IPS-20b (cell line): ENCODE measurements around the gene ORMDL3.
"Not testable (repeated sequence)": the region's sequence is repeated elsewhere in the genome, so short reads cannot be mapped to it uniquely, and the experiment has no call there.

Source experiments
- H3K27ac ChIP-seq: one replicate; pipeline ENCODE4 v1.5.1; 2013; ENCODE audit warnings: low read length
- H3K27me3 ChIP-seq: 2 replicates; pipeline ENCODE4 v1.6.1; 2013; ENCODE audit warnings: mild to moderate bottlenecking, low read length, inconsistent platforms; ENCODE audit not compliant: insufficient read depth
- H3K36me3 ChIP-seq: 2 replicates; pipeline ENCODE4 v1.6.1; 2013; ENCODE audit warnings: low read depth, mild to moderate bottlenecking, inconsistent platforms, low read length, moderate library complexity; ENCODE audit not compliant: insufficient read depth
- H3K4me1 ChIP-seq: 2 replicates; pipeline ENCODE4 v1.6.1; 2013; ENCODE audit warnings: mild to moderate bottlenecking, control low read depth, inconsistent platforms, low read length, moderate library complexity; ENCODE audit not compliant: insufficient read depth
- H3K4me3 ChIP-seq: 2 replicates; pipeline ENCODE4 v1.5.1; 2013; ENCODE audit warnings: mild to moderate bottlenecking, low read length, inconsistent platforms
- H3K9ac ChIP-seq: 2 replicates; pipeline ENCODE4 v1.6.1; 2013; ENCODE audit warnings: low read depth, mild to moderate bottlenecking, inconsistent platforms, low read length, moderate library complexity
- H3K9me3 ChIP-seq: 2 replicates; pipeline ENCODE4 v1.6.1; 2013; ENCODE audit warnings: mild to moderate bottlenecking, low read depth, low read length, inconsistent platforms; ENCODE audit not compliant: insufficient read depth

ORMDL3 gene

DNA sequence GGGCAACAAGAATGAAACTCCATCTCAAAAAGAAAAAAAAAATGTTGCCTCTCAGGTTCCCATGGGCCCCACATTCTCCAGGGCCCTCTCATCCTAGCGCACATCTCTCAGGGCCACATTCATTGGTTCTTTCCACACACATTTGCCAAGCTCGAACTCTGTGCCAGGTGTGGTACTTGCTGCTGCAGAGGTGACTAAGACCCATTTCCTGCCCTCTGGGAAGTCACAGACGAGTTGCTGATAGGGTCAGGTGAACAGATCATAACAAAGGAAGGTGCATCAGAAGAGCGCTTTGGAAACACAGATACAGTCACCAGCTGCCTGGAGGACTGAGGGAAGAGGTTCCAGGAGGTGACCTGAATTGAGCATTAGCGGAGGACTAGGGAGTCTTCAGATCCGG, 36.4 kb upstream of the ORMDL3 start:
- no peaks in the 10 kb centered on the region for H3K27me3 ChIP-seq
- H3K4me1 ChIP-seq = no peaks in the 10 kb centered on the region
- H3K9me3 ChIP-seq = no peaks in the 10 kb centered on the region
- H3K4me3 ChIP-seq = no peak overlapping the region
- no peak overlapping the region for H3K27ac ChIP-seq
- no peak overlapping the region for H3K9ac ChIP-seq
- H3K36me3 ChIP-seq = no peaks in the 10 kb centered on the region

DNA sequence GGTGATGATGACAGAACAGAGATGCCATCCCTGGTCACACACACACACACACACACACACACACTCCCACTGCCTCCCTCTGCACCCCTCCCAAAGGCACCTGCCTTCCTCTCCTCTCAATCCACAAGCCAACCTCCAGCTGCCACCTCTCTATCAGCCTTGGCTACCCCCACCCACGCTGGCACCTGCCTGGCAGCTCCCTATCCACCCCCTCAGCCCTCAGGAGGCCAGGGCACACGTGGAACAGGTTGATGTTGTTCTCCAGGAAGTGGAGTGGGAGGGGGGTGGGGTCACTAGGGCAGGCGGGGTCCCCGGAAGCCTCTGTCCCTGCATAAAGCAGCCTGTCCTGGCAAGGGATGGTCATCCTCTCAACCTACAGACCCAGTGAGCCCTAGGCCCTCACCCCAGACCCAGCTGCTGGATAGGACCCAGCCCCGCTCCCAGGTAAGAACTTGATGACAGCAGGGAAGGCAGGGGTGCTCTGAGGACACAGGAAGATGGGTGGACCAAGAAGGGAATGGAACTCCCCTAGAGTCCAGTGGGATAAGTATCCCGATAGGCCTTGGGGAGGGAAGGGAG, 35.3 kb upstream of the ORMDL3 start, which contains the start of gene GSDMA:
Gene GSDMA, plus strand, starts transcription at position 363 of the 579 bp plus-strand sequence. CDS start 2,684 bp downstream, outside the sequence.
- Histone ChIP-seq H3K4me1 (no peaks in the 10 kb centered on the region), H3K9me3 (no peaks in the 10 kb centered on the region), H3K27ac (no peak within 1 kb of the TSS), H3K27me3 (no peaks in the 10 kb centered on the region), H3K36me3 (no peaks in the 10 kb centered on the region), H3K4me3 (no peak within 1 kb of the TSS), H3K9ac (no peak within 1 kb of the TSS)

DNA sequence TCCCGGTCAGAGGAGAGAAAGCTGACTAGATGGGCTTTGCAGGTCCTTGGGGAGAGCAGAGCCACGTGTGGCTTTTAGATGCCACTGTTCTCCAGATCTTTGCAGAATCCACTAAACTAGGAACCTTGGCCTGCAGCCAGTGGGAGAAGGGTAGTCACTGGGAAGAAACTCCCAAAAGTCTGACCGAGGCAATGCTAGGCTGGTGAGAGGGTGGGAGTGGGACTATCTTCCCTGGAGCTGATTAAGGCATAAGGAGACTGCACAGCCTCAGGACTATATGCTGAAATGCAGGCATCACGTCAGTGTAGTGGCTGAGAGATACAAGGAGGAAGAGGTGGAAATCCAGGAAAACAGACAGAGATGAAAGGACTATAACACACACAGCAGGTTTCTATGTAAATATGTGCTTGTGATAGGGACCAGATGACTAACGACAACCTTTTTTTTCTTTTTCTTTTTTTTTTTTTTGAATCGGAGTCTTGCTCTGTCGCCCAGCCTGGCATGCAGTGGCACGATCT, 33.2 kb upstream of the ORMDL3 start:
- H3K27ac ChIP-seq = no peak overlapping the region
- no peaks in the 10 kb centered on the region for H3K4me1 ChIP-seq
- H3K27me3 ChIP-seq = no peaks in the 10 kb centered on the region
- no peak overlapping the region for H3K4me3 ChIP-seq
- H3K9me3 ChIP-seq = no peaks in the 10 kb centered on the region
- H3K9ac ChIP-seq = no peak overlapping the region
- no peaks in the 10 kb centered on the region for H3K36me3 ChIP-seq

DNA sequence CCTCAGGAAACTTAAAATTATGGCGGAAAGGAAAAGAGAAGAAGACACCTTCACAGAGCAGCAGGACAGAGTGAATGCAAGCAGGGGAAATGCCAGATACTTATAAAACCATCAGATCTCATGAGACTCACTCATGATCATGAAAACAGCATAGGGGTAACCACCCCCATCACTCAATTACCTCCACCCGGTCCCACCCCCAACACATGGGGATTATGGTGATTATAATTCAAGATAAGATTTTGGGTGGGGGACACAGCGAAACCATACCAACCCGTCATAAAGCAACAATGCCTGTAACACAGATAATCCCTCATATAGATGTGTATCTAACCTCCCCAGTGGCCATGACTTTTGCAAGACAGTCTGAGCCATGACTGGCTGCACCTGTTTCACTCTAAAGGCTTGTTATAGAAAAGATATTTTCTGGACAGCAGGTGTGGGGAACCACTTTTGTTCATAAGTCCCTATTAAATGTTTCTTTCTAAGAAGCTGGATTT, 28.4 kb upstream of the ORMDL3 start:
- no peaks in the 10 kb centered on the region for H3K36me3 ChIP-seq

DNA sequence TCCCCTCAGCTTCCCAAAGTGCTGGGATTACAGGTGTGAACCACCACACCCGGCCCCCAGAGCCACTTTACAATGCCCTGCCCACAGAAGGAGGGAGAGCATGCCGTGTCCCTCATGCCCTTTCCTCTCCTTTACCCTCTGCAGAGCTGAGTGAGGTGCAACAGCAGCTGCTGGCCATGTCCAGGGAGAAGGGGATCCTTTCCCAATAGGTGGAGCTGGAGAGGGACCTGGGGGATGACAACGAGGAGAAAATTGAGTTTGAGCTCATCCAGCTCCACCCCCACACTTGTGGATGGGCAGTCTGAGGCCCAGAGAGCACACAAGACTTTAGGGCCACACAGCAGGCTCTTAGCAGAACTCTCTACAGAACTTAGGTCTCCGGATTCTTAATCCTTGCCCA, 27.5 kb upstream of the ORMDL3 start:
- peaks cover 10% of the 10 kb centered on the region; the same call in 1 of the 2 replicates for H3K27me3 ChIP-seq
- no peak overlapping the region for H3K9ac ChIP-seq
- H3K9me3 ChIP-seq = no peaks in the 10 kb centered on the region
- H3K36me3 ChIP-seq = no peaks in the 10 kb centered on the region
- peaks cover 8% of the 10 kb centered on the region; the same call in 1 of the 2 replicates for H3K4me1 ChIP-seq
- H3K4me3 ChIP-seq = no peak overlapping the region
- no peak overlapping the region for H3K27ac ChIP-seq

More for the DNA sequence above, 28.4 kb upstream of the ORMDL3 start:
- Histone ChIP-seq H3K9me3 (no peaks in the 10 kb centered on the region), H3K4me3 (no peak overlapping the region), H3K27me3 (peaks cover 10% of the 10 kb centered on the region; the same call in 1 of the 2 replicates), H3K27ac (no peak overlapping the region), H3K9ac (no peak overlapping the region), H3K4me1 (peaks cover 8% of the 10 kb centered on the region; the same call in 1 of the 2 replicates)

DNA sequence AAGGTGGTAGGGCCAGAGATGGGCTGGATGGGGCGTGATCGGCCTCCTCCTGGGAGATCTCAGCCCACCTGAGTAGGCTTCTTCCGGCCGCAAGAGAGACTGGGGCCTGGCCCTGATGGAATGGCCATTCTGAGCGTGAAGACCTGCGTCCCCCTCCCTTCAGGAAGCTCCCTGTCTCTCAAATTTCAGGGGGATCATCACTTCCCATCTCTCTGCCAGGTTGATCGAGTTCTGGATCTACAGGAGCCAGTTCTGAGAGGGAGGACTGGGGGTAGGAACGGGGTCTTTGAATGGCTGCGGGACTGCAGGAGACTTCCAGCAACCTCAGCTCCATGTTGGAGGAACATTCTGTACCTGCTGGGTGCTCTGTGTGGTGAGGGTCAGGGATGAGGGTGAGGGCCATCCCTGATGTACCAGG, 26.1 kb upstream of the ORMDL3 start:
- Histone ChIP-seq H3K36me3 (no peaks in the 10 kb centered on the region), H3K4me1 (peaks cover 8% of the 10 kb centered on the region; the same call in 1 of the 2 replicates), H3K9me3 (no peaks in the 10 kb centered on the region), H3K4me3 (peak overlapping the region; percentile 94), H3K9ac (peak overlapping the region; percentile 94; the same call in 1 of the 2 replicates), H3K27me3 (peaks cover 10% of the 10 kb centered on the region; the same call in 1 of the 2 replicates), H3K27ac (peak overlapping the region; percentile 100)

DNA sequence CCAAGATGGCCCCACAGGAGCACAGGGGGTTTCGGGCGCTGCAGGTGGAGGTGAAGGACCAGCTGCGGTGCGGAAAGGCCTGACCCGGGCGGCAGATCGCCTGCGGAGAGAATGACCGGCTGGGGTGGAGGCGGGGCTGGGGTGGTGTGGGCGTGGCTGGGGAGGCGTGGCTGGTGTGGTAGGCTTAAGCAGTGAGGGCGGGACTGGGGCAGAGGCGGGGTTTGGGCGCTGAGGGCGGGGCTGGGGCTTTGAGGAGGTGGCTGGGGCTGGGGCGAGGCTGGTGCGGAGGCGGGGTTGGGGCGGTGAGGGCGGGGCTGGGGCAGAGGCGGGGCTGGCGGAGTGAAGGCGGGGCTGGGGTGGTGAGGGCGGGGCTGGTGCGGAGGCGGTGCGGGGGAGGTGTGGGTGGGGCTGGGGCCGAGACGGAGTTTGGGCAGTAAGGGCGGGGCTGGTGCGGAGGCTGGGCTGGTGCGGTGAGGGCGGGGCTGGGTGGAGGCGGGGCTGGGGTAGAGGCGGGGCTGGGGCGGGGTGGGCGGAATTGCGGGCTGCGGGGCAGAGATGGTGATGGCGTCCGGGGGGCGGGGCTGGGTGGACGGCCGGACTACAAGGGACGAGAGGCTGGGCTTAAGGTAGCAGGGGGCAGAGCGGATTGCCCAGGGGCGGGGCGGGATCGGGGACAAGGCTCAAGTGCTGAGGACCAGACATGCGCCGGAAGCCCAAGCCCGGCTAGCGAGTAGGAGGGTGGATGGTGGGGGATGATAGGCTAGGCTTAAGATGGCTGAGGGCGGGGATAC, 25.5 kb upstream of the ORMDL3 start:
- Histone ChIP-seq H3K27ac (no peak overlapping the region), H3K4me1 (peaks cover 8% of the 10 kb centered on the region; the same call in 1 of the 2 replicates), H3K4me3 (peak overlapping the region; percentile 94), H3K9ac (peak overlapping the region; percentile 29; the same call in 1 of the 2 replicates), H3K36me3 (no peaks in the 10 kb centered on the region), H3K9me3 (no peaks in the 10 kb centered on the region), H3K27me3 (peaks cover 10% of the 10 kb centered on the region; the same call in 1 of the 2 replicates)

DNA sequence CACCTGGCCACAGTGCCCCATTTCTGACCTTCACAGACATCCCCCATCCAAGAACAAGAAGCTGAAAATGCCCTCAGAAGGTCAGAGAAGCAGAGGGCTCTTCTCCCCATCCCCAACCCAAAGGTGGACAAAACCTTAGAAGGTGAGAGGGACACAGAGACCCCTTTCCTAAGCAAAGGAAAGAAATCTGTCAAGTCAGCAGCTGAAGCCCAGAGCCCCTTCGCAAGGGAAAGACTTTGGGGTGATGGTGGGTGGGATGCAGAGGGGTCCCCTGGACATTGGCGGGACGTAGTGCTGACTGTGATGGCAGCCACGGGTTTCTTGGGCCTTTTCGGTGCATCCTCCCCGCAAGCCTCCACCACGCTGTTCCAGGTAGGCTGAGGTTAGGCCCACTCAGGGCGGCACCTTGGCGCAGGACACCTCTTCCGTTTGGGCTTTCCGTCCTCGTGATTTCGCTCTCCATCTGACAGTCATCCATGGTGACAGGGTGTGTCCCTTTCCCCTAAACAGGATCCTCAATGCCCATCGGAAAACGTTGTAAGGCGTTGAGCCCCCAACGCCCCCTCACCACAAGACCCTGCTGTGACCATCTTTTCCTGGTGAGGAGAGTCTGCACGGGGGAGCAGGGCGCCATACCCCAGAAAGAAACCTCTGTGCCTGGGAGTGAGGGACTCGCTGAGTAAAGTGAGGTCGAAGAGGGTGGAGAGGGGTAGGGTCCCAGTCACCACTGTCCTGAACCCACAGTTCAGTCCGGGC, 24.7 kb upstream of the ORMDL3 start:
- Histone ChIP-seq H3K9me3 (no peaks in the 10 kb centered on the region), H3K27me3 (peaks cover 10% of the 10 kb centered on the region; the same call in 1 of the 2 replicates), H3K27ac (no peak overlapping the region), H3K4me3 (peak overlapping the region; percentile 65), H3K9ac (peak overlapping the region; percentile 29; the same call in 1 of the 2 replicates), H3K36me3 (no peaks in the 10 kb centered on the region), H3K4me1 (peaks cover 8% of the 10 kb centered on the region; the same call in 1 of the 2 replicates)

DNA sequence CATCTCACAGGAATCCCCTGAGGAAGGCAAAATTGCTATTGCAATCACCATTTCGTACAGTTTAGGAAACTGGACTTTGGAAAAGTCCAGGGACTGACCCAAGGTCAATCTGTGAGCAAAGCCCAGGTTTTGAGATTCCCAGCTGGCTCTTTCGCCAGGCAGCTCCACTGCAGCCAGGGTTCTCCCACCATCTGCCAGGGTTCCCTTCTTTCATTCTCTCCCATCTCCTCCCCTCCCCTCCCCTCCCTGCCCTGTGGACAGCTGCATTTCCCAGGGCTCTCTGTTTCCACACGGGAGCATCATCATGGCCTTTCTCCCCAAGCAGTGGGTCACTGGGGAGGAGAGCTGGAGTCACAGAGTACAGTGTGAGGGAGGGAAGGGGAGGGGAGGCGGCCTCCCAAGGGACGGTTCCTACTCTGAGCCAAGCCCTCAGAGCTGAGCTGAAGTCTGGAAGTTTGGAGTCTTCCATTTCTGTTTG, 23.5 kb upstream of the ORMDL3 start:
- Histone ChIP-seq H3K9me3 (no peaks in the 10 kb centered on the region), H3K9ac (no peak overlapping the region), H3K4me3 (no peak overlapping the region), H3K4me1 (peaks cover 8% of the 10 kb centered on the region; the same call in 1 of the 2 replicates), H3K27ac (no peak overlapping the region), H3K27me3 (peaks cover 10% of the 10 kb centered on the region; the same call in 1 of the 2 replicates), H3K36me3 (no peaks in the 10 kb centered on the region)

DNA sequence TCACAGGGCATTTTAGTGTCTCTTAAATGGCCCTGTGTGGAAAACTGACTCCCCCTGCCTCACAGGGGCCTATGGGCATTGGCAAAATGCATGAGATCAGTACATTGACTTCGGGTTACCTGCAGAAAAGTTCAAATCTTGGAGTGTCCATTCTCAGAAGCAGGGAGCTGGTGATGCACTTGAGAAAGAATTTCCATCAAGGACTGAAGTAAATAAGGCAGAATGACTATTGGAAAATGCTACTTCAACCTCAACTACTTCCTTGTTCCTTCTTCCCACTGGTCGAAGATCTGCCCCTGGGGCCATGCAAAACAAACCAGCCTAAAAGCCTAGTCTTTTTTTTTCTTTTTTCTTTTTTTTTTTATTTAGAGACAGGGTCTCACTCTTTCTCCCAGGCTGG, 21.6 kb upstream of the ORMDL3 start:
- Histone ChIP-seq H3K4me3 (no peak overlapping the region), H3K9me3 (no peaks in the 10 kb centered on the region), H3K36me3 (no peaks in the 10 kb centered on the region), H3K27me3 (peaks cover 10% of the 10 kb centered on the region; the same call in 1 of the 2 replicates), H3K9ac (no peak overlapping the region), H3K27ac (no peak overlapping the region), H3K4me1 (peaks cover 5% of the 10 kb centered on the region; the same call in 1 of the 2 replicates)

DNA sequence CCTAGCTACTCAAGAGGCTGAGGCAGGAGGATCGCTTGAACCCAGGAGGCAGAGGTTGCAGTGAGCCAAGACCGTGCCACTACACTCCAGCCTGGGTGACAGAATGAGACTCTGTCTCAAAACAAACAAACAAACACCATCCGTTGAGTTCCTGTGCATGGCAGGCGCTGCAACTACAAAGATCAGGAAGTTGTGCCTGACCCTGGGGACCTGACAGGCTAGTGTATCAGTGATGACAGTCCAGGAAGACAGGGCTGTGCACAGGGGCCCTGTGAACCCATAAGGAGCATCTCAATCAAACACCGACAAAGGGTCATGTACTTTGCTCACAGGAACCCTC, 21.1 kb upstream of the ORMDL3 start:
- H3K27me3 ChIP-seq = peaks cover 10% of the 10 kb centered on the region; the same call in 1 of the 2 replicates
- not testable (repeated sequence) for H3K4me1 ChIP-seq, H3K9ac ChIP-seq, H3K36me3 ChIP-seq, H3K27ac ChIP-seq, H3K4me3 ChIP-seq, H3K9me3 ChIP-seq
